ENCODE data around the gene ATP1B4. TPM values are rescaled to one million over a fixed set of nuclear protein-coding genes. Genes with fewer than 3 reads are reported as not detected.
"Not testable (repeated sequence)": the region's sequence is repeated elsewhere in the genome, so short reads cannot be mapped to it uniquely, and the experiment has no call there.

ATP1B4 gene
- total RNA-seq (2014; rRNA removed; shearing (Covaris generic)) = not detected in 2 replicates

- DNase-seq (ENCODE audit: low spot score) = no peak
These were observed at the start of gene ATP1B4 for GRCh38 chrX:120361764-120362305. Gene ATP1B4 (plus strand): TSS chrX:120362089. CDS start chrX:120362169, 80 bp downstream.

GRCh38 chrX:120315776-120316175 is 46.1 kb upstream of the ATP1B4 start:
- no peak for DNase-seq (ENCODE audit: low spot score)

GRCh38 chrX:120316587-120317283 is 45.2 kb upstream of the ATP1B4 start:
- DNase-seq (ENCODE audit: low spot score) = peak; percentile 35

- no peak for DNase-seq (ENCODE audit: low spot score)
These were observed 43.5 kb upstream of the ATP1B4 start for GRCh38 chrX:120318411-120318810.

GRCh38 chrX:120321520-120322281 is 40.2 kb upstream of the ATP1B4 start:
- no peak for DNase-seq (ENCODE audit: low spot score)

GRCh38 chrX:120331116-120331515 is 30.8 kb upstream of the ATP1B4 start:
- DNase-seq (ENCODE audit: low spot score) = no peak

- DNase-seq (ENCODE audit: low spot score) = no peak
These were observed 29.5 kb upstream of the ATP1B4 start for GRCh38 chrX:120332394-120332793.

- no peak for DNase-seq (ENCODE audit: low spot score)
These were observed 27.7 kb upstream of the ATP1B4 start for GRCh38 chrX:120334151-120334550.

GRCh38 chrX:120334603-120335002 is 27.3 kb upstream of the ATP1B4 start:
- DNase-seq (ENCODE audit: low spot score) = no peak

- no peak for DNase-seq (ENCODE audit: low spot score)
These were observed 26.6 kb upstream of the ATP1B4 start for GRCh38 chrX:120335289-120335688.

GRCh38 chrX:120336899-120337298 is 25.0 kb upstream of the ATP1B4 start:
- no peak for DNase-seq (ENCODE audit: low spot score)

GRCh38 chrX:120344566-120344965 is 17.3 kb upstream of the ATP1B4 start:
- DNase-seq (ENCODE audit: low spot score) = not testable (repeated sequence)

- no peak for DNase-seq (ENCODE audit: low spot score)
These were observed 11.3 kb upstream of the ATP1B4 start for GRCh38 chrX:120350450-120351138.

GRCh38 chrX:120356084-120356483 is 5.8 kb upstream of the ATP1B4 start:
- no peak for DNase-seq (ENCODE audit: low spot score)

- no peak for DNase-seq (ENCODE audit: low spot score)
These were observed 4.7 kb upstream of the ATP1B4 start for GRCh38 chrX:120357186-120357585.

- peak; percentile 46 for DNase-seq (ENCODE audit: low spot score)
These were observed 3.0 kb upstream of the ATP1B4 start for GRCh38 chrX:120358737-120359456.

GRCh38 chrX:120365320-120365719 is 3.4 kb downstream of the ATP1B4 start:
- DNase-seq (ENCODE audit: low spot score) = peak; percentile 1

GRCh38 chrX:120365968-120366367 is 4.1 kb downstream of the ATP1B4 start:
- no peak for DNase-seq (ENCODE audit: low spot score)

- no peak for DNase-seq (ENCODE audit: low spot score)
These were observed 4.9 kb downstream of the ATP1B4 start for GRCh38 chrX:120366794-120367193.

- DNase-seq (ENCODE audit: low spot score) = no peak
These were observed 5.7 kb downstream of the ATP1B4 start for GRCh38 chrX:120367402-120368109.
